Peyer's patch (tissue), 4 donors: Measurements from ENCODE around the gene RASL12. TPM values are rescaled to one million over a fixed set of nuclear protein-coding genes. Genes with fewer than 3 reads are reported as not detected.

ENCODE experiments used
- DNase-seq, 3 donors: peaks; one replicate each; pipeline ENCODE4 v3.0.0-alpha.2; 2017 to 2019
- H3K27ac ChIP-seq, 4 donors: fragments of 200-600 bp; sonication (generic); one replicate each; pipeline ENCODE4 v1.5.1; 2016 to 2019
- H3K27me3 ChIP-seq, 2 donors: fragments of 200-600 bp; sonication (generic); one replicate each; pipeline ENCODE4 v1.5.1; 2019
- H3K36me3 ChIP-seq, 3 donors: fragments of 200-600 bp; sonication (generic); one replicate each; pipeline ENCODE4 v1.5.1; 2016 to 2019
- H3K4me1 ChIP-seq, 4 donors: fragments of 200-600 bp; sonication (generic); one replicate each; pipeline ENCODE4 v1.5.1; 2016 to 2019
- H3K4me3 ChIP-seq, 4 donors: fragments of 200-600 bp; sonication (generic); 1 replicate in 3 of 4; 2 replicates in 1 of 4; pipeline ENCODE4 v1.5.1; 2016 to 2019; ENCODE audit warnings: mild to moderate bottlenecking in 1 of 4
- H3K9me3 ChIP-seq, 4 donors: fragments of 200-600 bp; sonication (generic); one replicate each; pipeline ENCODE4 v1.5.1; 2016 to 2019; ENCODE audit warnings: mild to moderate bottlenecking in 1 of 4
- POLR2A ChIP-seq, 2 donors: fragments of 450-650 bp; IDR thresholded peaks; one replicate each; pipeline ENCODE4 v1.5.1; 2017; ENCODE audit warnings: antibody characterized with exemption in 2 of 2, mild to moderate bottlenecking in 2 of 2, moderate library complexity in 2 of 2
- total RNA-seq, 4 donors: library from RNA; depleted of rRNA; stranded (reverse); fragments of >200 nt; gene quantifications; one replicate each; pipeline ENCODE4 v1.1.0, GENCODE V29; 2016
- TF ChIP-seq, protein P1 (sequence below), 6 experiments: fragments of 450-650 bp in 4 of 6; fragments of 200-600 bp in 2 of 6; sonication (generic) in 1 of 6; IDR thresholded peaks; one replicate each; pipeline ENCODE4 v1.5.1; 2017 to 2019; ENCODE audit warnings: antibody characterized with exemption in 6 of 6, mild to moderate bottlenecking in 3 of 6, moderate library complexity in 1 of 6

The RASL12 gene
- total RNA-seq, 4 donors from 2014 or later, result 5.1 to 23.1 (median 8.5) TPM

DNA sequence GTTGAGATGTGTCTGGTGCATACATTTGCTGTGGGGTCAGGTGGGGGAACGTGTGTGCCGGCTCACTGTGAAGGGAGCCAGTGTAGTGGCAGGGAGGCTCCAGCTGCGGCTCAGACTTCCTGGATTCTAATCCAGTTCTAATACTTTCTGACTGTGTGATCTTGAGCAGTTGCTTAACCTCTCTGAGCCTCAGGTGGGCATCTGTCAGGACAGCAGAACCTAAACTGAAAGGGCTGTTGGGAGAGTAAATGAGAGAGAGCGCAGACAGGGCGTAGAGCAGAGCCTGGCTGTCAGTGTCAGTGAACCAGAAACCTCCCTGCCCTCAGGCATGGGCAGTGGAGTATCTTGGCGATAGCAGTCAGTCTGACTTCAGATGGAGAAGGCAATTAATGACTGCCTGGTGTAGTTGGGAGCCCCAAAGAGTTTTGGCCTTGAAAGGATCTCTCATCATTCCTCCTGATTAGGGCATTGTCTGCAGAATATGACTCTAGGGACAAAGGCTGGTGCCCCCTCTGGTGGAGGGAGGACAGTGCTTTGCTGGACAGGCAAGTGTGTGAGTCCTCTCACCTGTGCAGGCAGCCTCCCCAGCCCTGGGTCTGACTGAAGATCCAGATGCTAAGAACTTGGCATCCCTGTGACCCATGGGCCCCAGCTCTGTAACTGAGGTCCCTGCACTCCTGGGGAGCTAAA lies 18.3 kb upstream of the RASL12 start:
- H3K4me1 ChIP-seq, result peaks cover 0 to 67% (median 8%) of the 10 kb centered on the region in 4 donors
- DNase-seq, result peak in 1 of 3 donors; percentile 63
- no peaks in the 10 kb centered on the region for H3K36me3 ChIP-seq
- no peak overlapping the region for H3K4me3 ChIP-seq
- H3K27ac ChIP-seq, result no peak overlapping the region
- no peaks in the 10 kb centered on the region for H3K27me3 ChIP-seq
- no peak for TF ChIP-seq POLR2A (IDR thresholded peaks at IDR 0.05)
- TF ChIP-seq, protein P1, sequence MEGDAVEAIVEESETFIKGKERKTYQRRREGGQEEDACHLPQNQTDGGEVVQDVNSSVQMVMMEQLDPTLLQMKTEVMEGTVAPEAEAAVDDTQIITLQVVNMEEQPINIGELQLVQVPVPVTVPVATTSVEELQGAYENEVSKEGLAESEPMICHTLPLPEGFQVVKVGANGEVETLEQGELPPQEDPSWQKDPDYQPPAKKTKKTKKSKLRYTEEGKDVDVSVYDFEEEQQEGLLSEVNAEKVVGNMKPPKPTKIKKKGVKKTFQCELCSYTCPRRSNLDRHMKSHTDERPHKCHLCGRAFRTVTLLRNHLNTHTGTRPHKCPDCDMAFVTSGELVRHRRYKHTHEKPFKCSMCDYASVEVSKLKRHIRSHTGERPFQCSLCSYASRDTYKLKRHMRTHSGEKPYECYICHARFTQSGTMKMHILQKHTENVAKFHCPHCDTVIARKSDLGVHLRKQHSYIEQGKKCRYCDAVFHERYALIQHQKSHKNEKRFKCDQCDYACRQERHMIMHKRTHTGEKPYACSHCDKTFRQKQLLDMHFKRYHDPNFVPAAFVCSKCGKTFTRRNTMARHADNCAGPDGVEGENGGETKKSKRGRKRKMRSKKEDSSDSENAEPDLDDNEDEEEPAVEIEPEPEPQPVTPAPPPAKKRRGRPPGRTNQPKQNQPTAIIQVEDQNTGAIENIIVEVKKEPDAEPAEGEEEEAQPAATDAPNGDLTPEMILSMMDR (IDR thresholded peaks at IDR 0.05), result peak in 4 of 6 experiments; percentile 27 to 43 (median 35)
- H3K9me3 ChIP-seq, result no peaks in the 10 kb centered on the region

DNA sequence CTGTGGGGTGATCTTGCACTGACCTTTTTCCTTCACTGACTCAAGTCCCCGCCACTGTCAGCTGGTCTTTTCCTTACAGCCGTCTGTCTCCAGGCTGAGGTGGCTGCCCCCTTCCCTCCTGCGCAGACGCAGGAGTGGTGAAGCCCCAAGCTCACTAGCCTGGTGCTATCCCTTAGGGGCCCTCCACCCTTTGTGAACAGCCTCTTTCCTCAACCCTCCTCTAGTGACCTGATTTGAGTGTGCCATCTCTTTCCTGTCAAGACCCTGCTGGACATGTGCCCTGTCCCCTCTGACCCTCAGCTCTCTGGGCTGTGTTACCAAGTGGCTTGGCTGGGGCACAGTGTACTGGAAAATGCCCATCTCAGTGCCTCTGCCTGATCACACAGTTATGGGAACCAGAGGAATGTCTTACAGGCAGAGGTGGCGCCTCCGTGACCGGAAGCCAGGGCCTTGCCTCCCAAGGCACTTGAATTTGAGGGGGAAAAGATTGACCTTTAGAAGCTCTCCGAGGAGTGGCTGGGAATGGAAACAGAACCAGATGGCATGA lies 17.5 kb upstream of the RASL12 start:
- Histone ChIP-seq H3K4me1 (peaks cover 0 to 67% (median 8%) of the 10 kb centered on the region in 4 donors), H3K9me3 (no peaks in the 10 kb centered on the region), H3K4me3 (no peak overlapping the region), H3K36me3 (no peaks in the 10 kb centered on the region), H3K27ac (no peak overlapping the region), H3K27me3 (no peaks in the 10 kb centered on the region)
- TF ChIP-seq POLR2A (IDR thresholded peaks at IDR 0.05), result no peak
- TF ChIP-seq, protein P1 (IDR thresholded peaks at IDR 0.05), result no peak
- no peak for DNase-seq

DNA sequence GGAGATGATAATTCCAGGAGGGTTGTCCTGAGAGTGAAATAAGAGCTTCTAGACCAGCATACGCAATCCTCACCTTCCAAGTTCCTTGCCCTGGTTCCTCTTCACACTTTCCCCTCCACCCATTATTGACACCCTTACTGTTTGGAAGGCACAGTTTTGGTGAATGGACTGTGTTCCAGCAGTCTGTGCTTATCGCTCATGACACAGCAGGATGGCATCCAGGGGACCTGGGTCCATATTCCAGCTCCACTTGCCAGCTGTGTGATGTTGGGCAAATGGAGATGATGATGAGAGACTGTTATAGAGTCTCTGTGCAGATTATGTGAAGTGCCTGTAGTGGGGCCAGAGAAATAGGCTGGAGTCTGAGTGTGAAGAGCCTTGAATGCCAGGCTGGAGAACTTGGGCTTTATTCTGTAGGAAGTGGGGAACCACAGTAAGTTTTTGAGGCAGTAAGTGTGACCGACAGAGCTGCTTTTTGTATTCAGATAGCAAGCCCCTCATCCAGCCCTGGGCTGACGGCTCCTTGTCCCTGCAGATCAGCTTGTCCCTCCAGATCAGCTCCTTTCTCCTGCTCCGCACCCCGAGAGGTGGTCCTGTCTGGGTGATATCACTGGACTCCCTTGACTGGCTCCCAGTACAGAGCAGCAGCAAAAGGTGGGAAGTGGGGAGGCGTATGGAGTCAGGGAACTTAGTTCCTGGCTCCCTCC lies 16.9 kb upstream of the RASL12 start:
- Histone ChIP-seq H3K27me3 (no peaks in the 10 kb centered on the region), H3K4me1 (peaks cover 0 to 62% (median 8%) of the 10 kb centered on the region in 4 donors), H3K9me3 (no peaks in the 10 kb centered on the region), H3K36me3 (no peaks in the 10 kb centered on the region), H3K27ac (no peak overlapping the region), H3K4me3 (no peak overlapping the region)
- TF ChIP-seq, protein P1 (IDR thresholded peaks at IDR 0.05), result no peak
- no peak for TF ChIP-seq POLR2A (IDR thresholded peaks at IDR 0.05)
- no peak for DNase-seq

DNA sequence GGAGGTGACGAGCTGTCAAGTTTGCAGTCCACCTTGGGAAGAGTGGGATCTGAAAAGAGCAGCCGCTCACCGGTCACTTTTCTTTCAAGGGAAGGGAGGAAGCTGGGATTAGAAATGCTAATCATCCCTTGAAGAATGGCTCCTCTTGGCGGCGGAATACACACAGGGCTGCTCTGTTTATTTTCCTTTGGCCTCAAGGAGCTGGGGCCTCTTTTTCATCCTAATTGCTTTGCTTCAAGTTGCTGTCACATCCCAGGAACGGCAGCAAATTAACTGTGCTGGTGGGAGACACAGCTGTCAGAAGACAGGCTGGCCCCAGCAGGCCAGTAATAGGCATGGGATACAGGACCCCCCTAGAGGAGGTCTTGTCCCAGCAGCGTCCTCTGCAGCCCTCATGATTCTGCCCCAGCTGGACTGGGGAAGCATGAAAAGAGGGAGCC lies 15.5 kb upstream of the RASL12 start:
- Histone ChIP-seq H3K4me1 (peaks cover 0 to 48% (median 7%) of the 10 kb centered on the region in 4 donors), H3K27ac (no peak overlapping the region)
- TF ChIP-seq POLR2A (IDR thresholded peaks at IDR 0.05), result no peak
- TF ChIP-seq, protein P1 (IDR thresholded peaks at IDR 0.05), result peak in 3 of 6 experiments; percentile 14 to 30 (median 17)

DNA sequence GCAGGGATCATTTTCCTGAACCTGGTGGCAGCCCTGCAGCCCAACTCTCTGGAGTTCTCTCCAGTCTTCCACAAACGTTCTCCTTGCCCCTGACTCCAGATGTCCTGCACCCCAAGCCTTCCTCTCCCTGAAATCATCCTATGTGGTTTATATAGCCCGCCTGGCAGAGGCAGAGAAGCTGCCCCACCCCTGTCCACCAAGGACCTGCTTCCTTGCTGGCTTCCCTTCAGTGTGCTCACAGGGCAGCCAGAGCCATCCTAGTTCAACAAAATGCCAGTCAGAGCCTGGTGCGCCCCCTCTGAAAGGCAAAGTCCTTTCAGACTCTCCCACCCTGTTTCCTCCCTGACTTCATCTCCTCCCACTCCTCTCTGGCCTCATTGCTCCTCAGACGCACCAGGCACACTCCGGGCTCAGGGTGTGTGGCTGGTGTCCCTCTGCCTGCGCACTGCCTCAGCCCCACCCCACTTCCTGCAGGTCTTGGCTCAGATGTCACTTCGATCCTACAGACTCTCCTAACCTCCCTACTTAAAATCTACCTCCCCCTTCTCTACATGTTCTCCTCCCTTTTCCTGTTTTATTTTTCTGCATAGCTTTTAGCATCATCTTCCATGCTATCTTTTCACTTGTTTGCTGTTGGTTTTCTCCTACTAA lies 14.6 kb upstream of the RASL12 start:
- peak in 2 of 3 donors; percentile 69 to 70 for DNase-seq
- H3K27ac ChIP-seq, result peak overlapping the region in 2 of 4 donors; percentile 26 to 66
- H3K4me3 ChIP-seq, result no peak overlapping the region
- no peaks in the 10 kb centered on the region for H3K9me3 ChIP-seq
- peaks cover 0 to 47% (median 6%) of the 10 kb centered on the region in 4 donors for H3K4me1 ChIP-seq
- H3K27me3 ChIP-seq, result no peaks in the 10 kb centered on the region
- no peaks in the 10 kb centered on the region for H3K36me3 ChIP-seq
- TF ChIP-seq, protein P1 (IDR thresholded peaks at IDR 0.05), result no peak
- no peak for TF ChIP-seq POLR2A (IDR thresholded peaks at IDR 0.05)

More for the DNA sequence above, 15.5 kb upstream of the RASL12 start:
- no peak for DNase-seq
- H3K27me3 ChIP-seq, result no peaks in the 10 kb centered on the region
- no peak overlapping the region for H3K4me3 ChIP-seq
- no peaks in the 10 kb centered on the region for H3K36me3 ChIP-seq
- H3K9me3 ChIP-seq, result no peaks in the 10 kb centered on the region
